B cell (primary cell): ENCODE data around the gene EMID1. TPM values are rescaled to one million over a fixed set of nuclear protein-coding genes. Genes with fewer than 3 reads are reported as not detected.

ENCODE experiments used
- ATAC-seq: fragments of 200-7000 bp; cut with Tn5 transposase; one replicate; pipeline ENCODE4 v1.10.0; 2021; ENCODE audit warnings: low read depth, mild to moderate bottlenecking, moderate number of reproducible peaks, moderate library complexity
- CTCF ChIA-PET: fragments of 350-600 bp; sonication (Branson Sonifier 250); formaldehyde crosslinking; loops from one replicate; lab custom pipeline; 2021; ENCODE audit warnings: antibody characterized with exemption, inconsistent platforms; lab: Charles Lee
- POLR2A ChIA-PET: fragments of 350-600 bp; sonication (Branson Sonifier 250); formaldehyde crosslinking; loops from one replicate; lab custom pipeline; 2021; ENCODE audit warnings: antibody characterized with exemption; lab: Charles Lee
- DNase-seq: peaks from one replicate; pipeline ENCODE4 v3.0.0; 2013
- H2AFZ ChIP-seq: 2 replicates; pipeline ENCODE4 v1.6.1; 2012; ENCODE audit warnings: mild to moderate bottlenecking, low read depth, low read length; ENCODE audit not compliant: insufficient read depth, poor library complexity, severe bottlenecking
- H3K27ac ChIP-seq, 2 donors: 1 replicate in 1 of 2; 2 replicates in 1 of 2; pipeline ENCODE4 v1.5.1; 2012 to 2013; ENCODE audit warnings: low read length in 2 of 2, mild to moderate bottlenecking in 2 of 2, moderate library complexity in 1 of 2
- H3K27me3 ChIP-seq, 4 experiments: fragments of 200-600 bp in 1 of 4; sonication (generic) in 1 of 4; replicated peaks in 1 of 4; 1 replicate in 2 of 4; 2 replicates in 2 of 4; pipeline versions ENCODE4 v1.6.1 to v1.7.0; 2013 to 2016; ENCODE audit warnings: low read length in 3 of 4, mild to moderate bottlenecking in 2 of 4, mixed read lengths in 1 of 4, moderate library complexity in 1 of 4; ENCODE audit not compliant: insufficient read depth in 4 of 4, control insufficient read depth in 3 of 4; ENCODE audit errors: control extremely low read depth in 1 of 4
- H3K36me3 ChIP-seq, 2 experiments: replicated peaks in 1 of 2; 1 replicate in 1 of 2; 2 replicates in 1 of 2; pipeline versions ENCODE4 v1.6.1 to v1.7.1; 2013; ENCODE audit warnings: low read length in 1 of 2; ENCODE audit not compliant: insufficient read depth in 2 of 2, control insufficient read depth in 1 of 2; ENCODE audit errors: control extremely low read depth in 1 of 2, extremely low read depth in 1 of 2
- H3K4me1 ChIP-seq, 2 donors: fragments of 200-600 bp in 1 of 2; sonication (generic) in 1 of 2; 1 replicate in 1 of 2; 2 replicates in 1 of 2; pipeline versions ENCODE4 v1.5.1 to v1.6.1; 2013 to 2017; ENCODE audit warnings: low read length in 2 of 2; ENCODE audit not compliant: control insufficient read depth in 2 of 2, insufficient read depth in 2 of 2
- H3K4me2 ChIP-seq: replicated peaks from 2 replicates; pipeline ENCODE3; 2012; ENCODE audit warnings: mild to moderate bottlenecking, low read depth, low read length; ENCODE audit not compliant: poor library complexity, severe bottlenecking
- H3K4me3 ChIP-seq, 5 experiments: fragments of 200-600 bp in 1 of 5; sonication (generic) in 1 of 5; 1 replicate in 3 of 5; 2 replicates in 2 of 5; pipeline versions ENCODE4 v1.5.1 to v1.7.0; 2011 to 2016; ENCODE audit warnings: low read length in 4 of 5, mild to moderate bottlenecking in 4 of 5, low read depth in 2 of 5, control low read depth in 1 of 5, moderate library complexity in 1 of 5; ENCODE audit not compliant: insufficient read depth in 1 of 5; ENCODE audit errors: control extremely low read depth in 1 of 5, extremely low read depth in 1 of 5
- H3K79me2 ChIP-seq: fragments of 200-600 bp; sonication (generic); one replicate; pipeline ENCODE4 v1.6.0; 2016; ENCODE audit warnings: low read length; ENCODE audit not compliant: control insufficient read depth, insufficient read depth
- H3K9ac ChIP-seq: fragments of 200-600 bp; sonication (generic); 2 replicates; pipeline ENCODE4 v1.6.1; 2017; ENCODE audit warnings: mild to moderate bottlenecking, low read length, moderate library complexity
- H3K9me3 ChIP-seq, 3 donors: one replicate each; pipeline versions ENCODE4 v1.6.1 to v1.7.1; 2013; ENCODE audit warnings: low read length in 2 of 3; ENCODE audit not compliant: control insufficient read depth in 2 of 3, insufficient read depth in 1 of 3; ENCODE audit errors: control extremely low read depth in 1 of 3
- H4K20me1 ChIP-seq: 2 replicates; pipeline ENCODE4 v1.6.0; 2012; ENCODE audit warnings: mild to moderate bottlenecking, low read length; ENCODE audit not compliant: insufficient read depth, control insufficient read depth, poor library complexity, severe bottlenecking
- H3K27ac Mint-ChIP-seq: one replicate; pipeline ENCODE4 v1.8.0; 2021; ENCODE audit warnings: mixed read lengths
- H3K27me3 Mint-ChIP-seq: one replicate; pipeline ENCODE4 v1.8.0; 2021; ENCODE audit warnings: mixed read lengths
- H3K4me1 Mint-ChIP-seq: one replicate; pipeline ENCODE4 v1.8.0; 2021; ENCODE audit warnings: mixed read lengths
- H3K4me3 Mint-ChIP-seq: one replicate; pipeline ENCODE4 v1.8.0; 2021; ENCODE audit warnings: mixed read lengths
- H3K9me3 Mint-ChIP-seq: one replicate; pipeline ENCODE4 v1.8.0; 2022; ENCODE audit warnings: mixed read lengths; ENCODE audit not compliant: insufficient read depth
- WGBS: methylation state at CpG from one replicate; pipeline ENCODE4 v1.1.5; 2013; ENCODE audit warnings: missing lambda C conversion rate; ENCODE audit not compliant: insufficient coverage; 5-methylcytosine and 5-hydroxymethylcytosine counted together
- intact Hi-C: fragments of 100-400 bp; cut with micrococcal nuclease; formaldehyde crosslinking; loops from one replicate; pipeline ENCODE4 v1.10.0; 2022
- polyA plus RNA-seq: library from polyadenylated mRNA; depleted of rRNA; stranded (reverse); fragments of >200 nt; gene quantifications from 2 replicates; pipeline ENCODE4 v1.2.3, GENCODE V29; 2012
- total RNA-seq, 2 donors: library from RNA; stranded (reverse); fragments of 120-200 nt in 1 of 2; gene quantifications; 1 replicate in 1 of 2; 2 replicates in 1 of 2; pipeline versions ENCODE4 v1.2.3 to v1.2.4, GENCODE V29; 2013 to 2022
- TF ChIP-seq, protein P1 (sequence below): fragments of 200-600 bp; IDR thresholded peaks from one replicate; pipeline ENCODE4 v1.8.0; 2022; ENCODE audit warnings: antibody characterized with exemption, mild to moderate bottlenecking

Gene EMID1
- total and polyA plus RNA-seq, 2 donors (not counting 1 experiment from before 2014, with no cell fraction given): not detected

DNA sequence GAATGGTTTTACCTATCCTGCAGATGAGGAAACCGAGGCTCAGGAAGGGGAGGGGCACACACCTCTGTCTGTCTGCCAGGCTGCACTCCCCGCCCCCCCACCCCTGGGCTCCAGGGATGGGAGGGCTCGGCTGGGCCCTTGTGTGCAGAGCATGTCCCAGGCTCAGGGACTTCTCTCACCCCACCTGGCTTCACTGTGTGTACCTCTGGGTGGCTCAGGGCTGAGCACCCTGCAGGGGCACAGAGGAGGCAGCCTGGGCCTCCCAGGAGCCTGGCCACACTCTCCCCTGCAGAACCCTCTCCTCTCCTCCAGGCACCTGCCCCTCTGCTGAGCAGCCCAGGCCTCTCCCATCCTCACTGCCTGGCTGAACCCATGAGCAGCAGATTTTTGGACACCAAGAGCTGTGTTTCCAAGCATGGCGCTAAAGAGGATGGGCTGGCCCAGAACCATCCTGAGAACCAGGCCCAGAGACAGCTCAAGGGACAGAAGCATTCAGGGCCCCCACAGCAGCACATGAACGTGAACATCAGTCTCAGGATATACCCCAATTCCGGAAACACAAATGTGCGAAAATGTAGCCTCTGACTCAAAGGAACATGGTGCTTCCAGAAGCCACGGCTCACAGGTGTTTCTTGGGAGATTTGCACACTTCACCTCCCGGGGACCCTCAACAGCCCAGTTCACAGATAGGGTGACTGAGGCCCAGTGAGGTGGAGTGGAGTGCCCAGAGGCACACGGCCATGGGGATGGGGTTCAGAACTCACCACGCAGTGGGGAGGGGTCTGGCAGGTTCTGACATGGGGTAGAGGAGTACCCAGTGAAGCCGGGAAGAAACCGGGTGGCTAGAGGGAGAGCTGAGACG is 10.5 kb downstream of the EMID1 start:
- 87% methylated on average over 11 of the region's 14 CpGs for WGBS
- POLR2A ChIA-PET: no interaction called here

More for the DNA sequence above, 10.5 kb downstream of the EMID1 start:
- no peaks in the 10 kb centered on the region for H3K9me3 ChIP-seq
- TF ChIP-seq, protein P1, sequence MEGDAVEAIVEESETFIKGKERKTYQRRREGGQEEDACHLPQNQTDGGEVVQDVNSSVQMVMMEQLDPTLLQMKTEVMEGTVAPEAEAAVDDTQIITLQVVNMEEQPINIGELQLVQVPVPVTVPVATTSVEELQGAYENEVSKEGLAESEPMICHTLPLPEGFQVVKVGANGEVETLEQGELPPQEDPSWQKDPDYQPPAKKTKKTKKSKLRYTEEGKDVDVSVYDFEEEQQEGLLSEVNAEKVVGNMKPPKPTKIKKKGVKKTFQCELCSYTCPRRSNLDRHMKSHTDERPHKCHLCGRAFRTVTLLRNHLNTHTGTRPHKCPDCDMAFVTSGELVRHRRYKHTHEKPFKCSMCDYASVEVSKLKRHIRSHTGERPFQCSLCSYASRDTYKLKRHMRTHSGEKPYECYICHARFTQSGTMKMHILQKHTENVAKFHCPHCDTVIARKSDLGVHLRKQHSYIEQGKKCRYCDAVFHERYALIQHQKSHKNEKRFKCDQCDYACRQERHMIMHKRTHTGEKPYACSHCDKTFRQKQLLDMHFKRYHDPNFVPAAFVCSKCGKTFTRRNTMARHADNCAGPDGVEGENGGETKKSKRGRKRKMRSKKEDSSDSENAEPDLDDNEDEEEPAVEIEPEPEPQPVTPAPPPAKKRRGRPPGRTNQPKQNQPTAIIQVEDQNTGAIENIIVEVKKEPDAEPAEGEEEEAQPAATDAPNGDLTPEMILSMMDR: no peak
- H3K27me3 ChIP-seq: peaks cover 0 to 31% (median 3%) of the 10 kb centered on the region in 4 experiments
- no peak for DNase-seq
- Mint-ChIP-seq H3K4me3 (no peak overlapping the region), H3K9me3 (no peaks in the 10 kb centered on the region), H3K4me1 (no peaks in the 10 kb centered on the region), H3K27ac (no peak overlapping the region), H3K27me3 (peaks cover 42% of the 10 kb centered on the region)
- no peaks in the 10 kb centered on the region for H3K79me2 ChIP-seq
- H3K4me2 ChIP-seq: no peak overlapping the region
- CTCF ChIA-PET: interaction anchor here (0.5 to 1.8 kb wide), 2 partner anchors 29 to 875 kb away, joined by 4 to 6 read pairs; no protein-coding TSS in a partner anchor
- H3K36me3 ChIP-seq: no peaks in the 10 kb centered on the region
- intact Hi-C loops: no loop called here
- no peak overlapping the region for H2AFZ ChIP-seq
- no peaks in the 10 kb centered on the region for H3K4me1 ChIP-seq
- H3K4me3 ChIP-seq: no peak overlapping the region
- H3K27ac ChIP-seq: no peak overlapping the region
- no peak for ATAC-seq
- H3K9ac ChIP-seq: no peak overlapping the region
- no peaks in the 10 kb centered on the region for H4K20me1 ChIP-seq
